A549 (cell line): ENCODE results near the gene LRRC4C. TPM values are rescaled to one million over a fixed set of nuclear protein-coding genes. Genes with fewer than 3 reads are reported as not detected.

Source experiments
- ATAC-seq, 2 experiments: fragments of 200-7000 bp in 1 of 2; fragments of >200 bp in 1 of 2; cut with Nextera tagmentation in 1 of 2; cut with Tn5 transposase in 1 of 2; 3 replicates each; pipeline versions ENCODE4 v1.8.0 to v1.9.1; 2018 to 2020; ENCODE audit warnings: mild to moderate bottlenecking in 1 of 2, moderate library complexity in 1 of 2
- CTCF ChIA-PET: fragments of 300-600 bp; sonication (Branson Sonifier 250); formaldehyde crosslinking; extraction: SDS; loops from one replicate; lab custom pipeline; 2021; ENCODE audit warnings: antibody characterized with exemption, inconsistent platforms; lab: Yijun Ruan, JAX
- POLR2A ChIA-PET: fragments of 350-600 bp; formaldehyde crosslinking; extraction: SDS; loops from one replicate; lab custom pipeline; 2021; ENCODE audit warnings: antibody characterized with exemption, inconsistent platforms; lab: Yijun Ruan, JAX
- DNase-seq, 2 experiments: peaks; one replicate each; pipeline versions ENCODE4 v3.0.0 to v3.0.0-alpha.2; 2011 to 2016; ENCODE audit warnings: low read depth in 1 of 2, low spot score in 1 of 2
- FAIRE-seq: peaks from 2 replicates; lab custom pipeline; 2011; peaks lifted over from hg19 to GRCh38; lab: Jason Lieb, UNC
- H3K27ac ChIP-seq, 2 experiments: fragments of >200 bp; sonication (Bioruptor Twin); formaldehyde crosslinking; 3 replicates each; pipeline ENCODE4 v1.5.1; 2016 to 2017
- H3K4me1 ChIP-seq: fragments of >200 bp; sonication (Bioruptor Twin); formaldehyde crosslinking; 3 replicates; pipeline ENCODE4 v1.6.1; 2016
- H3K4me2 ChIP-seq: fragments of >200 bp; sonication (Bioruptor Twin); formaldehyde crosslinking; 3 replicates; pipeline ENCODE4 v1.6.1; 2016
- H3K4me3 ChIP-seq: fragments of >200 bp; sonication (Bioruptor Twin); formaldehyde crosslinking; 3 replicates; pipeline ENCODE4 v1.5.1; 2016
- H3K9me3 ChIP-seq: fragments of >200 bp; sonication (Bioruptor Twin); formaldehyde crosslinking; 3 replicates; pipeline ENCODE4 v1.6.1; 2016
- BCL3 ChIP-seq: fragments of >200 bp; sonication (Bioruptor Twin); formaldehyde crosslinking; IDR thresholded peaks from 3 replicates; pipeline ENCODE4 v1.6.1; 2016
- CHD2 ChIP-seq: fragments of 150-350 bp; IDR thresholded peaks from 2 replicates; pipeline ENCODE4 v1.6.1; 2014; ENCODE audit warnings: low read length; ENCODE audit not compliant: partially characterized antibody
- EHF ChIP-seq: fragments of 250-450 bp; sonication (Bioruptor Pico); IDR thresholded peaks from 2 replicates; pipeline ENCODE4 v1.5.0; 2020; ENCODE audit warnings: mild to moderate bottlenecking
- EP300 ChIP-seq, 2 experiments: fragments of >200 bp; sonication (Bioruptor Twin); formaldehyde crosslinking; IDR thresholded peaks; 2 replicates in 1 of 2; 3 replicates in 1 of 2; pipeline ENCODE4 v1.6.1; 2016 to 2017
- ESRRA ChIP-seq: fragments of 150-350 bp; IDR thresholded peaks from 2 replicates; pipeline ENCODE4 v1.6.1; 2014; ENCODE audit warnings: mild to moderate bottlenecking, low read length, borderline replicate concordance
- FOSB ChIP-seq: fragments of 250-450 bp; sonication (Bioruptor Pico); IDR thresholded peaks from 2 replicates; pipeline ENCODE4 v1.5.0; 2020; ENCODE audit warnings: mild to moderate bottlenecking, moderate library complexity
- GATA3 ChIP-seq: IDR thresholded peaks from 2 replicates; pipeline ENCODE4 v1.6.1; 2012; ENCODE audit warnings: borderline replicate concordance
- HDAC2 ChIP-seq: fragments of 200-600 bp; sonication (generic); IDR thresholded peaks from 2 replicates; pipeline ENCODE4 v1.6.1; 2016
- HEYL ChIP-seq: fragments of 250-450 bp; sonication (Bioruptor Pico); IDR thresholded peaks from 2 replicates; pipeline ENCODE4 v1.8.0; 2021; ENCODE audit warnings: mild to moderate bottlenecking, moderate library complexity
- HOXA7 ChIP-seq: fragments of 250-450 bp; sonication (Bioruptor Pico); IDR thresholded peaks from 2 replicates; pipeline ENCODE4 v1.5.0; 2020; ENCODE audit warnings: mild to moderate bottlenecking, moderate library complexity
- JUN ChIP-seq, 2 experiments: fragments of >200 bp; sonication (Bioruptor Twin); formaldehyde crosslinking; IDR thresholded peaks; 2 replicates in 1 of 2; 3 replicates in 1 of 2; pipeline ENCODE4 v1.6.1; 2016 to 2017
- KDM1A ChIP-seq: fragments of 200-600 bp; sonication (generic); IDR thresholded peaks from 2 replicates; pipeline ENCODE4 v1.6.1; 2016; ENCODE audit warnings: low read depth, mild to moderate bottlenecking
- MAFK ChIP-seq: fragments of 450-650 bp; IDR thresholded peaks from 2 replicates; pipeline ENCODE4 v1.6.1; 2014; ENCODE audit not compliant: partially characterized antibody
- MYC ChIP-seq: IDR thresholded peaks from 2 replicates; pipeline ENCODE4 v1.6.1; 2012; ENCODE audit warnings: mild to moderate bottlenecking, inconsistent platforms, low read length, improper control_type of control experiment, borderline replicate concordance
- NFE2L2 ChIP-seq: fragments of 150-350 bp; conservative IDR thresholded peaks from 2 replicates; pipeline ENCODE4 v1.6.1; 2014; ENCODE audit warnings: low read length
- PHF8 ChIP-seq: fragments of 200-600 bp; sonication (generic); IDR thresholded peaks from 2 replicates; pipeline ENCODE4 v1.6.1; 2016; ENCODE audit warnings: low read depth, mild to moderate bottlenecking, antibody characterized with exemption, moderate library complexity, borderline replicate concordance
- POLR2AphosphoS2 ChIP-seq: conservative IDR thresholded peaks from 2 replicates; pipeline ENCODE4 v1.6.1; 2012; ENCODE audit warnings: low read length, improper control_type of control experiment, inconsistent platforms
- RAD21 ChIP-seq, 2 experiments: fragments of >200 bp in 1 of 2; sonication (Bioruptor Twin) in 1 of 2; formaldehyde crosslinking in 1 of 2; IDR thresholded peaks in 1 of 2; conservative IDR thresholded peaks in 1 of 2; 2 replicates in 1 of 2; 3 replicates in 1 of 2; pipeline ENCODE4 v1.6.1; 2012 to 2018; ENCODE audit warnings: inconsistent platforms in 1 of 2
- RFX5 ChIP-seq: fragments of 450-650 bp; IDR thresholded peaks from 2 replicates; pipeline ENCODE4 v1.7.1; 2014; ENCODE audit warnings: antibody characterized with exemption, mild to moderate bottlenecking, moderate library complexity
- SREBF2 ChIP-seq: fragments of 450-650 bp; IDR thresholded peaks from 2 replicates; pipeline ENCODE4 v1.6.1; 2014; ENCODE audit warnings: mild to moderate bottlenecking, moderate library complexity
- TP53 ChIP-seq: fragments of 250-450 bp; sonication (Bioruptor Pico); IDR thresholded peaks from 2 replicates; pipeline ENCODE4 v1.5.0; 2021; ENCODE audit warnings: mild to moderate bottlenecking, moderate library complexity
- USF2 ChIP-seq: fragments of 450-650 bp; IDR thresholded peaks from 2 replicates; pipeline ENCODE4 v1.6.1; 2014; ENCODE audit warnings: antibody characterized with exemption
- WGBS: methylation state at CpG from one replicate; pipeline ENCODE4 v1.1.6; 2017; ENCODE audit errors: missing lambda C conversion rate; 5-methylcytosine and 5-hydroxymethylcytosine counted together
- polyA plus RNA-seq, 4 experiments: library from polyadenylated mRNA; depleted of rRNA in 3 of 4; stranded (reverse); fragments of >200 nt; fragmentation: RNase III in 1 of 4; extraction: RNeasy Plus Mini Kit Qiagen cat#74134 plus additional on column Dnase treatment in 1 of 4; gene quantifications; 2 replicates in 3 of 4; 3 replicates in 1 of 4; pipeline ENCODE4 v1.2.3, GENCODE V29; 2011 to 2017

Gene LRRC4C
- polyA plus RNA-seq, 2 of the 4 experiments (the other 2 are of a cell fraction): not detected

GRCh38 chr11:40119661-40120060 is 1339.8 kb downstream of the LRRC4C start:
- WGBS: 5% methylated on average over 1 of the region's 1 CpG
- H3K27ac ChIP-seq: no peak overlapping the region
- ChIA-PET CTCF (interaction anchor here (0.6 kb wide), 1 partner anchor 26 kb away, joined by 3 read pairs; no protein-coding TSS in a partner anchor), POLR2A (no interaction called here)
- H3K4me1 ChIP-seq: no peaks in the 10 kb centered on the region
- H3K4me2 ChIP-seq: no peak overlapping the region
- TF ChIP-seq HOXA7 (CRISPR knock-in tag) (no peak), RFX5 (no peak), EP300 (IDR thresholded peaks at IDR 0.05) (no peak), ESRRA (no peak), POLR2AphosphoS2 (no peak), NFE2L2 (no peak), FOSB (CRISPR knock-in tag) (no peak), MYC (no peak), CHD2 (no peak), GATA3 (no peak), USF2 (no peak), PHF8 (no peak), TP53 (CRISPR knock-in tag) (no peak), BCL3 (no peak), SREBF2 (no peak)
- TF ChIP-seq, all 56 proteins: peak for 0
- DNase-seq (no peak), ATAC-seq (no peak), FAIRE-seq (no peak)
- Histone ChIP-seq H3K9me3 (no peaks in the 10 kb centered on the region; the same call in 2 of the 3 replicates), H3K4me3 (no peak overlapping the region)

GRCh38 chr11:40118780-40119179 is 1340.7 kb downstream of the LRRC4C start:
- no peak for FAIRE-seq
- Histone ChIP-seq H3K4me2 (no peak overlapping the region), H3K4me3 (no peak overlapping the region)
- no peak for TF ChIP-seq EP300 (IDR thresholded peaks at IDR 0.05)
- no peak for TF ChIP-seq HEYL (CRISPR knock-in tag)
- no peak for TF ChIP-seq RAD21 (conservative IDR thresholded peaks at IDR 0.05 in 1 of 2, IDR thresholded peaks at IDR 0.05 in 1 of 2)
- TF ChIP-seq CHD2: no peak
- no peak for TF ChIP-seq MAFK
- TF ChIP-seq ESRRA: no peak
- no peak for TF ChIP-seq JUN (IDR thresholded peaks at IDR 0.05)
- no peak for TF ChIP-seq KDM1A
- TF ChIP-seq EHF (CRISPR knock-in tag): no peak
- TF ChIP-seq, all 56 proteins: peak for 0
- WGBS: 33% methylated on average over 2 of the region's 2 CpGs
- ChIA-PET CTCF (no interaction called here), POLR2A (no interaction called here)
- ATAC-seq (no peak), DNase-seq (no peak)
- Histone ChIP-seq H3K27ac (no peak overlapping the region), H3K4me1 (no peaks in the 10 kb centered on the region), H3K9me3 (no peaks in the 10 kb centered on the region; the same call in 2 of the 3 replicates)

- no peaks in the 10 kb centered on the region; the same call in 2 of the 3 replicates for H3K9me3 ChIP-seq
- ChIA-PET POLR2A (no interaction called here), CTCF (no interaction called here)
- no peaks in the 10 kb centered on the region for H3K4me1 ChIP-seq
- WGBS: 3% methylated on average over 1 of the region's 1 CpG
- no peak overlapping the region for H3K4me3 ChIP-seq
- TF ChIP-seq HDAC2: no peak
- H3K27ac ChIP-seq: no peak overlapping the region
- no peak overlapping the region for H3K4me2 ChIP-seq
- ATAC-seq: no peak
- DNase-seq: no peak
- FAIRE-seq: no peak
These were observed 1341.4 kb downstream of the LRRC4C start for GRCh38 chr11:40118026-40118425.
